ENCODE measurements around the gene TAS2R42. TPM values are rescaled to one million over a fixed set of nuclear protein-coding genes. Genes with fewer than 3 reads are reported as not detected.

The TAS2R42 gene
- polyA plus RNA-seq, 4 donors, result 0.04 TPM; not detected in 3

DNA sequence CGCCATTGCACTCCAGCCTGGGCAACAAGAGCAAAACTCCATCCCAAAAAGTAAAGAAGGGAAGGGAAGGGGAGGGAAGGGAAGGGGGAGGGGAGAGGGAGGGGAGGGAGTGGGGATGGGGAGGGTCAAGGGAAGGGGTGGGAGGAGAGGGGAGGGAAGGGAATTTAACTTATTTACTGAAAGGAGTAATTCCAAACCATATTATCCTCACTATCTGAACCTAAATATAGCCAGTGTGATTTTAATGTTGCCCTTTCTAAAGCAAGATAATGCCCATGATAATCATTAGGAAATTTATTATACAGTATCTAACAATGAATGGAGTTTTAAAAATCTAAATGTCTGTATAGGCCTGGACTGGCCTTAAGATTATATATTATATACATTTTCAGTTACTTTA lies 8.5 kb downstream of the TAS2R42 start:
- Histone ChIP-seq H3K36me3 (ENCODE audit: control insufficient read depth in 3 of 3, insufficient read depth in 2 of 3, low read depth in 1 of 3, low read length in 3 of 3) (no peaks in the 10 kb centered on the region), H3K4me1 (ENCODE audit: control insufficient read depth in 3 of 3, insufficient read depth in 2 of 3, low read depth in 1 of 3, low read length in 2 of 3) (no peaks in the 10 kb centered on the region), H3K4me3 (ENCODE audit: low read depth in 1 of 3, low read length in 3 of 3) (no peak overlapping the region), H3K9me3 (ENCODE audit: control insufficient read depth in 2 of 2, insufficient read depth in 1 of 2, low read depth in 1 of 2, low read length in 1 of 2) (no peaks in the 10 kb centered on the region), H3K27ac (ENCODE audit: low read depth in 1 of 3, low read length in 2 of 3) (no peak overlapping the region), H3K27me3 (ENCODE audit: control insufficient read depth in 3 of 3, insufficient read depth in 3 of 3, low read length in 3 of 3) (no peaks in the 10 kb centered on the region)
- DNase-seq (no peak), FAIRE-seq (no peak)
- WGBS, 3 donors, result 90 to 100% (median 100%) methylated on average over 1 of the region's 1 CpG

DNA sequence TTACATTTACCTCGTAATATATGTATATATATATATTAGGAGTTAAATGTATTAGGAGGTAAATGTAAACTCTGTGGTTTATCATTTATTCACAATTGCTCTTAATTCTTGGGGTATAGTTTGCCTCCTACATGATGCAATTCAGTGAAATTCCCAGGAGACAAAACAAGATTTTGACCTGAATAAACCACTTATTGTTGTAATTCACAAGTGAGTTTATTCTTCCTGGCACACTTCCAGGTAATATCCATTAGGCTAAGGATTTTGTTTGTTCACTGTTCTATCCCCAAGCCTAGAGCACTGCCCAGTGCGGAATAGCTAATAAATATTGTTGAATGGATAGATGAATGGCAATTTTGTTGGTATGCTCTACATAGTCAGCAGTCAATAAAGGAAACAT lies 12.7 kb downstream of the TAS2R42 start:
- Histone ChIP-seq H3K27me3 (ENCODE audit: control insufficient read depth in 3 of 3, insufficient read depth in 3 of 3, low read length in 3 of 3) (no peaks in the 10 kb centered on the region), H3K4me3 (ENCODE audit: low read depth in 1 of 3, low read length in 3 of 3) (no peak overlapping the region), H3K36me3 (ENCODE audit: control insufficient read depth in 3 of 3, insufficient read depth in 2 of 3, low read depth in 1 of 3, low read length in 3 of 3) (no peaks in the 10 kb centered on the region), H3K9me3 (ENCODE audit: control insufficient read depth in 2 of 2, insufficient read depth in 1 of 2, low read depth in 1 of 2, low read length in 1 of 2) (no peaks in the 10 kb centered on the region), H3K27ac (ENCODE audit: low read depth in 1 of 3, low read length in 2 of 3) (no peak overlapping the region), H3K4me1 (ENCODE audit: control insufficient read depth in 3 of 3, insufficient read depth in 2 of 3, low read depth in 1 of 3, low read length in 2 of 3) (peaks cover 0 to 12% (median 3%) of the 10 kb centered on the region in 3 donors)
- FAIRE-seq (no peak), DNase-seq (no peak)
- 88 to 94% (median 92%) methylated on average over 2 of the region's 2 CpGs for WGBS, 3 donors

GRCh38 chr12:11171969-11172675 lies 14.6 kb downstream of the TAS2R42 start:
- peak; percentile 17 to 61 for DNase-seq
- Histone ChIP-seq H3K4me3 (ENCODE audit: low read depth in 1 of 3, low read length in 3 of 3) (peak overlapping the region; percentile 59 to 75 (median 63)), H3K27ac (ENCODE audit: low read depth in 1 of 3, low read length in 2 of 3) (peak overlapping the region in 2 of 3 donors; percentile 92 to 93), H3K27me3 (ENCODE audit: control insufficient read depth in 3 of 3, insufficient read depth in 3 of 3, low read length in 3 of 3) (no peaks in the 10 kb centered on the region), H3K9me3 (ENCODE audit: control insufficient read depth in 2 of 2, insufficient read depth in 1 of 2, low read depth in 1 of 2, low read length in 1 of 2) (no peaks in the 10 kb centered on the region), H3K4me1 (ENCODE audit: control insufficient read depth in 3 of 3, insufficient read depth in 2 of 3, low read depth in 1 of 3, low read length in 2 of 3) (peaks cover under 1 to 13% (median 4%) of the 10 kb centered on the region in 3 donors), H3K36me3 (ENCODE audit: control insufficient read depth in 3 of 3, insufficient read depth in 2 of 3, low read depth in 1 of 3, low read length in 3 of 3) (no peaks in the 10 kb centered on the region)
- FAIRE-seq, result no peak
- WGBS, 3 donors, result 2 to 6% (median 2%) methylated on average over 10 of the region's 10 CpGs

DNA sequence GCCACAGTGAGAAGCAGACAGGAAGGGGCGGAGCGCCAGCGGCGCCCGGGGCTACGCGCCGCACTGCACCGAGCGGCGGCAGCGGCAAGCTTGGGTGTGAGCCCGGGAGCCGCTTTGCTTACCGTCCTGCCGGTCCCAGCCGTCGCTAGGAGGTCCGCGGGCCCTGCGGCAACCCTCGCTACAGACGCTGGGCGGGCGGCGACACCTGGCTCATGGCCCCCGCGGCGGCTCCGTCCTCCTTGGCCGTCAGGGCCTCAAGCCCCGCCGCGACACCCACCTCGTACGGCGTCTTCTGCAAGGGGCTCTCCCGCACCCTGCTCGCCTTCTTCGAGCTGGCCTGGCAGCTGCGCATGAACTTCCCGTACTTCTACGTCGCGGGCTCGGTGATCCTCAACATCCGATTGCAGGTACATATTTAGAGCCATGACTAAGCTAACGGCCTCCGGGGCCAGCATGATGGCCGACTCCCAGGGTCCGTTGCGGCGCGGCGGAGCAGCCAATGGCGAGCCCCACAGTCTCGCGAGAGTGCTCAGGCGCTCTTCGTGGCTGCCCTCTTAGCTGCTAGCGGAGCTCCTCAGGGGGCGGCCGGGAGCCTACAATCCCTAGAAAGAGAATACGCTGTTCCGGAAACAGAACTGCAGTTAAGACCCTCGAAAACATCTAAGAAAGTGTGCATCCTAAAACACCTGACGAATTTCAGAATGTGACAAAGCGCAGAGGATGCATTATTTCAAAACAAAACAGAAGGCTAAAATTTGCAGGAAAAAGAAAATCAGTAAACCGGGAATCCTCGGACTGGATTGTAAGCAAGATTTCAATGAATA lies 15.4 kb downstream of the TAS2R42 start, which contains the start of gene SMIM10L1:
TSS of gene SMIM10L1 (plus strand) at position 50 of the 824 bp plus-strand sequence. CDS start at position 213, 163 bp downstream.
- WGBS, 3 donors, result 0% methylated on average over 66 to 70 of the region's 70 CpGs
- Histone ChIP-seq H3K27ac (ENCODE audit: low read depth in 1 of 3, low read length in 2 of 3) (peak within 1 kb of the TSS; percentile 92 to 99 (median 93)), H3K27me3 (ENCODE audit: control insufficient read depth in 3 of 3, insufficient read depth in 3 of 3, low read length in 3 of 3) (no peaks in the 10 kb centered on the region), H3K36me3 (ENCODE audit: control insufficient read depth in 3 of 3, insufficient read depth in 2 of 3, low read depth in 1 of 3, low read length in 3 of 3) (peaks cover 0 to under 1% (median 0%) of the 10 kb centered on the region in 3 donors), H3K4me1 (ENCODE audit: control insufficient read depth in 3 of 3, insufficient read depth in 2 of 3, low read depth in 1 of 3, low read length in 2 of 3) (peaks cover 2 to 16% (median 6%) of the 10 kb centered on the region in 3 donors), H3K9me3 (ENCODE audit: control insufficient read depth in 2 of 2, insufficient read depth in 1 of 2, low read depth in 1 of 2, low read length in 1 of 2) (no peaks in the 10 kb centered on the region), H3K4me3 (ENCODE audit: low read depth in 1 of 3, low read length in 3 of 3) (peak within 1 kb of the TSS; percentile 59 to 75 (median 63))
- no peak for FAIRE-seq
- peak; percentile 92 to 97 for DNase-seq

DNA sequence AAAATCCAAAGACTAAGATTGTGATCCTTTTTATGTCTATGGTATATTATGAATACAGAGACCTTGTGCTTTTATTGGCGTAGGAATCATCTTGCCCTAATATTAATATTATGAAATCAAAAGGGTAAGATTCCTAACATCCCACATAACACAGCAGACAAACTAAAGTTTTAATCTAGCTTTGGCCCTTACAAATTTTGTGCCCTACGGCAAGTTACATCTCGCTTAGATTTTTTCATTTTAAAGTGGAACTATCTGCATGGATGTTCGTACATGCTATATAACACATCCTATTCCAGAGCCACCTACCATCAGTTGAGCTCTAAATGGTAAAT lies 16.0 kb downstream of the TAS2R42 start:
- peaks cover 2 to 17% (median 10%) of the 10 kb centered on the region in 3 donors for H3K4me1 ChIP-seq (ENCODE audit: control insufficient read depth in 3 of 3, insufficient read depth in 2 of 3, low read depth in 1 of 3, low read length in 2 of 3)
- H3K9me3 ChIP-seq (ENCODE audit: control insufficient read depth in 2 of 2, insufficient read depth in 1 of 2, low read depth in 1 of 2, low read length in 1 of 2), result no peaks in the 10 kb centered on the region
- 1 to 4% (median 3%) methylated on average over 4 of the region's 4 CpGs for WGBS, 3 donors
- peak overlapping the region; percentile 92 to 99 (median 93) for H3K27ac ChIP-seq (ENCODE audit: low read depth in 1 of 3, low read length in 2 of 3)
- DNase-seq (no peak), FAIRE-seq (no peak)
- no peaks in the 10 kb centered on the region for H3K27me3 ChIP-seq (ENCODE audit: control insufficient read depth in 3 of 3, insufficient read depth in 3 of 3, low read length in 3 of 3)
- peak overlapping the region; percentile 59 to 75 (median 63) for H3K4me3 ChIP-seq (ENCODE audit: low read depth in 1 of 3, low read length in 3 of 3)
- H3K36me3 ChIP-seq (ENCODE audit: control insufficient read depth in 3 of 3, insufficient read depth in 2 of 3, low read depth in 1 of 3, low read length in 3 of 3), result peaks cover 0 to 4% (median 4%) of the 10 kb centered on the region in 3 donors

GRCh38 chr12:11166300-11166699 lies 20.4 kb downstream of the TAS2R42 start:
- FAIRE-seq (no peak), DNase-seq (no peak)
- Histone ChIP-seq H3K4me3 (ENCODE audit: low read depth in 1 of 3, low read length in 3 of 3) (no peak overlapping the region), H3K27ac (ENCODE audit: low read depth in 1 of 3, low read length in 2 of 3) (no peak overlapping the region), H3K4me1 (ENCODE audit: control insufficient read depth in 3 of 3, insufficient read depth in 2 of 3, low read depth in 1 of 3, low read length in 2 of 3) (peaks cover 2 to 15% (median 10%) of the 10 kb centered on the region in 3 donors), H3K27me3 (ENCODE audit: control insufficient read depth in 3 of 3, insufficient read depth in 3 of 3, low read length in 3 of 3) (no peaks in the 10 kb centered on the region), H3K36me3 (ENCODE audit: control insufficient read depth in 3 of 3, insufficient read depth in 2 of 3, low read depth in 1 of 3, low read length in 3 of 3) (peaks cover 0 to 5% (median 4%) of the 10 kb centered on the region in 3 donors), H3K9me3 (ENCODE audit: control insufficient read depth in 2 of 2, insufficient read depth in 1 of 2, low read depth in 1 of 2, low read length in 1 of 2) (no peaks in the 10 kb centered on the region)

DNA sequence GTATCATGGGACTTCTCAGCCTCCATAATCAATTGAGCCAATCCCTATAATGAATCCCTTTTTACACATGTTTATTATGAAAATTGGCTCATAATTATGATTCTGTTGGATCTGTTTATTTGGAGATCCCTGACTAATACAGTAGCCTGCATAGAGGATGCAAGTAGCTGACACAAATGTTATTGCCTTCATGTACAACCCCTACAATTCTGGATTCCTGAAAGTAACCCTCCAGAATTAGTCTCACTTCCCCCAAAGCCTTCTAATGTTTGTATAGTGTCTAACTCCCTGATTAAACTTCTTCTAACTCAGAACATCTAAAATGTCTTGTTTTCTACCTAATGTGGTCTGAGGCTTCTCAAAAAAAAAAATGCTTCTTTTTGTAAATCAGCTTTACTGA lies 22.4 kb downstream of the TAS2R42 start:
- DNase-seq (no peak), FAIRE-seq (no peak)
- peaks cover 0 to 7% (median 5%) of the 10 kb centered on the region in 3 donors for H3K36me3 ChIP-seq (ENCODE audit: control insufficient read depth in 3 of 3, insufficient read depth in 2 of 3, low read depth in 1 of 3, low read length in 3 of 3)
- H3K4me3 ChIP-seq (ENCODE audit: low read depth in 1 of 3, low read length in 3 of 3), result no peak overlapping the region
- H3K27me3 ChIP-seq (ENCODE audit: control insufficient read depth in 3 of 3, insufficient read depth in 3 of 3, low read length in 3 of 3), result no peaks in the 10 kb centered on the region
- peaks cover 2 to 8% (median 6%) of the 10 kb centered on the region in 3 donors for H3K4me1 ChIP-seq (ENCODE audit: control insufficient read depth in 3 of 3, insufficient read depth in 2 of 3, low read depth in 1 of 3, low read length in 2 of 3)
- H3K9me3 ChIP-seq (ENCODE audit: control insufficient read depth in 2 of 2, insufficient read depth in 1 of 2, low read depth in 1 of 2, low read length in 1 of 2), result no peaks in the 10 kb centered on the region
- H3K27ac ChIP-seq (ENCODE audit: low read depth in 1 of 3, low read length in 2 of 3), result no peak overlapping the region

GRCh38 chr12:11162502-11162901 lies 24.2 kb downstream of the TAS2R42 start:
- DNase-seq (peak in 1 of 2 donors; percentile 9), FAIRE-seq (no peak)
- Histone ChIP-seq H3K27me3 (ENCODE audit: control insufficient read depth in 3 of 3, insufficient read depth in 3 of 3, low read length in 3 of 3) (no peaks in the 10 kb centered on the region), H3K9me3 (ENCODE audit: control insufficient read depth in 2 of 2, insufficient read depth in 1 of 2, low read depth in 1 of 2, low read length in 1 of 2) (no peaks in the 10 kb centered on the region), H3K36me3 (ENCODE audit: control insufficient read depth in 3 of 3, insufficient read depth in 2 of 3, low read depth in 1 of 3, low read length in 3 of 3) (peaks cover 0 to 7% (median 5%) of the 10 kb centered on the region in 3 donors), H3K27ac (ENCODE audit: low read depth in 1 of 3, low read length in 2 of 3) (no peak overlapping the region), H3K4me1 (ENCODE audit: control insufficient read depth in 3 of 3, insufficient read depth in 2 of 3, low read depth in 1 of 3, low read length in 2 of 3) (peaks cover 2 to 6% (median 5%) of the 10 kb centered on the region in 3 donors), H3K4me3 (ENCODE audit: low read depth in 1 of 3, low read length in 3 of 3) (no peak overlapping the region)
- 96 to 100% (median 98%) methylated on average over 1 of the region's 1 CpG for WGBS, 3 donors
